OCI-LY3 (cell line): ENCODE results near the gene EPB41L4A.
"Not testable (repeated sequence)": the region's sequence is repeated elsewhere in the genome, so short reads cannot be mapped to it uniquely, and the experiment has no call there.

Source experiments
- H2AFZ ChIP-seq: fragments of 200-600, 300-600 bp; shearing (Covaris generic); 2 replicates; pipeline ENCODE4 v1.6.0; 2014; ENCODE audit warnings: antibody characterized with exemption, low read depth, low read length
- H3K27ac ChIP-seq: fragments of 200-600, 300-600 bp; sonication (generic); 2 replicates; pipeline ENCODE4 v1.5.1; 2014; ENCODE audit warnings: mild to moderate bottlenecking, low read length, moderate library complexity, mixed read lengths
- H3K27me3 ChIP-seq: fragments of 200-600, 300-600 bp; sonication (generic); 2 replicates; pipeline ENCODE4 v1.6.1; 2014; ENCODE audit warnings: low read depth, low read length, mixed read lengths
- H3K36me3 ChIP-seq: fragments of 200-600, 300-600 bp; sonication (generic); replicated peaks from 2 replicates; pipeline ENCODE3; 2014; ENCODE audit warnings: low read depth, low read length, mixed read lengths
- H3K4me1 ChIP-seq: fragments of 300-600, 200-600 bp; sonication (generic); 2 replicates; pipeline ENCODE4 v1.6.1; 2014; ENCODE audit warnings: low read length, mixed read lengths
- H3K4me2 ChIP-seq: fragments of 200-600, 300-600 bp; sonication (generic); 2 replicates; pipeline ENCODE4 v1.6.1; 2014; ENCODE audit warnings: low read length, mixed read lengths
- H3K4me3 ChIP-seq: fragments of 300-600, 200-600 bp; sonication (generic); 2 replicates; pipeline ENCODE4 v1.5.1; 2014; ENCODE audit warnings: antibody characterized with exemption, mild to moderate bottlenecking, low read length, moderate library complexity
- H3K79me2 ChIP-seq: fragments of 300-600, 200-600 bp; shearing (Covaris generic); 2 replicates; pipeline ENCODE4 v1.6.1; 2014; ENCODE audit warnings: mild to moderate bottlenecking, low read length, mixed read lengths
- H3K9ac ChIP-seq: fragments of 300-600, 200-600 bp; shearing (Covaris generic); 2 replicates; pipeline ENCODE4 v1.6.0; 2014; ENCODE audit warnings: mild to moderate bottlenecking, low read length, moderate library complexity
- H3K9me3 ChIP-seq: fragments of 200-600, 300-600 bp; shearing (Covaris generic); 2 replicates; pipeline ENCODE4 v1.6.1; 2014; ENCODE audit warnings: low read length, mixed read lengths; ENCODE audit not compliant: insufficient read depth
- H4K20me1 ChIP-seq: fragments of 200-600, 300-600 bp; sonication (generic); 2 replicates; pipeline ENCODE4 v1.6.1; 2016; ENCODE audit warnings: low read length, mixed read lengths; ENCODE audit not compliant: insufficient read depth
- CTCF ChIP-seq: fragments of 200-600, 300-600 bp; sonication (generic); IDR thresholded peaks from 2 replicates; pipeline ENCODE4 v1.5.1; 2014; ENCODE audit warnings: antibody characterized with exemption, low read length, low read depth
- EZH2phosphoT487 ChIP-seq: fragments of 200-600 bp; shearing (Covaris generic); IDR thresholded peaks from 2 replicates; pipeline ENCODE4 v1.6.1; 2018; ENCODE audit warnings: antibody characterized with exemption, mixed run types, low read depth

The EPB41L4A gene

GRCh38 chr5:112208699-112209615 is 210.1 kb downstream of the EPB41L4A start:
- H3K36me3 ChIP-seq: no peaks in the 10 kb centered on the region
- no peak for TF ChIP-seq EZH2phosphoT487
- no peak for TF ChIP-seq CTCF
- H4K20me1 ChIP-seq: no peaks in the 10 kb centered on the region
- peak overlapping the region; percentile 81 for H3K4me2 ChIP-seq
- H3K27me3 ChIP-seq: no peaks in the 10 kb centered on the region
- peaks cover 34% of the 10 kb centered on the region for H3K4me1 ChIP-seq
- H3K4me3 ChIP-seq: peak overlapping the region; percentile 63
- no peaks in the 10 kb centered on the region for H3K9me3 ChIP-seq
- H2AFZ ChIP-seq: no peak overlapping the region
- H3K79me2 ChIP-seq: no peaks in the 10 kb centered on the region
- no peak overlapping the region for H3K9ac ChIP-seq
- H3K27ac ChIP-seq: no peak overlapping the region

- not testable (repeated sequence) for H3K4me3 ChIP-seq, H2AFZ ChIP-seq, H3K79me2 ChIP-seq, H3K36me3 ChIP-seq, H3K27ac ChIP-seq, H3K9me3 ChIP-seq, H3K9ac ChIP-seq, H3K27me3 ChIP-seq, H4K20me1 ChIP-seq
- Histone ChIP-seq H3K4me1 (peaks cover 39% of the 10 kb centered on the region), H3K4me2 (peak overlapping the region; percentile 81; the same call in 1 of the 2 replicates)
Observed at GRCh38 chr5:112208195-112208594, 210.9 kb downstream of the EPB41L4A start.

DNA sequence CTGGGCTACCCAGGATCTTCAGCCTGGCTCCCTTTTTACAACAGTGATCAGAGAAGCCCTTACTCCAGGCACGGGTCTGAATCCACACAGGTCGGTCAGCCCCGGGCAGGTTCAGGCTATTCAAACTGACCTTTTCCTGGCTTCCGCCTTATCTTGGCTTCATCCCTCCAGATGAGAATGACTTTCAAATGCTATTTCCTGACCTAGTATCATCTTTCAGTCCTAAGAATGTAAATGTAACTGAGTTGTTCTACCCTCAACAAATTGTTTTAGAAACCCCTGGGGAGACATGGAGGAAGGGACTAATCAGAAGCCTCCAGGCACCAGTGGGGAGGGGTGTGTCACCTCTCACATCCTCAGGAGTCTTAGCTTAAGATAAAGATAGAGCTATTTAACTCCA is 213.2 kb downstream of the EPB41L4A start:
- Histone ChIP-seq H3K79me2 (no peaks in the 10 kb centered on the region), H3K4me1 (peaks cover 46% of the 10 kb centered on the region), H3K4me3 (no peak overlapping the region), H4K20me1 (no peaks in the 10 kb centered on the region), H2AFZ (no peak overlapping the region), H3K27ac (no peak overlapping the region), H3K9ac (no peak overlapping the region), H3K4me2 (no peak overlapping the region), H3K27me3 (no peaks in the 10 kb centered on the region), H3K9me3 (no peaks in the 10 kb centered on the region), H3K36me3 (no peaks in the 10 kb centered on the region)
- no peak for TF ChIP-seq CTCF
- TF ChIP-seq EZH2phosphoT487: no peak

- Histone ChIP-seq H3K9ac (no peak overlapping the region), H3K4me1 (peaks cover 22% of the 10 kb centered on the region), H3K9me3 (no peaks in the 10 kb centered on the region), H4K20me1 (no peaks in the 10 kb centered on the region), H3K36me3 (no peaks in the 10 kb centered on the region), H3K27me3 (no peaks in the 10 kb centered on the region), H2AFZ (no peak overlapping the region), H3K4me2 (0 out of 2 replicates have a peak overlapping the region, but pooled peaks have one; percentile 20), H3K27ac (no peak overlapping the region), H3K4me3 (no peak overlapping the region), H3K79me2 (no peaks in the 10 kb centered on the region)
- TF ChIP-seq CTCF: no peak
- TF ChIP-seq EZH2phosphoT487: no peak
Observed at GRCh38 chr5:112203229-112203628, 215.8 kb downstream of the EPB41L4A start.
